ENCODE data around the gene MED14.
A peak's percentile ranks its signal among the peaks of the same experiment; 100 is the strongest.

MED14 gene

DNA sequence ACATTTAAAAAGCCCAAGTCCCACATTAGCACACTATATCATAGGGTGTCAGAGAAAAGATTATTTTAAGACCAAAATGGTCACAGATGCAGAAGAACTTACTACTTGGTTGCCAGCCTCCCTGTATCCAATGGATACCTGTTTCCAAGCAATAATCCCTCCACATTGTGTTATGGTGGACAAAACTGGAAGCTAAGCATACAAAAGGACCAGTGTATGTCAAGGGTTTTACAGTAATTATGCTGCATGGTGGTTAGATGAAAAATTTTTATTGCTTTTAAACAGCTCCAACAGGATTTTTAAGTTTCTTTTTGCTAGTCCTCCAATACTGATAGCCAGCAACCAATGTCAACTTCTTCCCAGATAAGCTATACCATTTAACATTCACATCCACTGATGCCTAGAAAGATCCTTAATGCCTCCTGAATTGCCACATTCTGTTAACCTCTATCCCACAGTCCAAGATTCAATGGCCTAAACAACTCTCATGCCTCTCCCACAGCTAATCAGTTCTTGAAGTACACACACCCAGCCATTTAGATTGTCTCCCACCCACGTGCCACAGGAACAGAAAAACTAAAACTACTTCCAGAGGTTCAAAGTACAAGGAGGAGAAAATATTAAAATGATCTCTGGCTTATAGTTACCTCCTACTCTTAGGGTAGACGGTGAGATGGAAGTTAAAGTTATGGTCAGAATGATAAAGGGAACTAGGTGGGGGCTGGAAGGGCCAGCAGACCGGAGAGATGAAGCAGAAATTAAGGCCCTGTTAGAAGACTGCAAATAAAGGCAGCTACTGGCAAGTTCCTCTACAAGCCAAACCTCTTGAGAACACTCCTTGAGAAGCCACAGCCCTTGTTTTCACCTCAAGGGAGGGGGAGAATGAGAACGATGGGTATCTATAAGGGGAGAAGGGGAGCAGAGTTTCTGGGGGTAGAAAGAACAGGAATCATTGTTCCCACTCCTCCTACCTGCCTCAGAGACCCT is 5.5 kb downstream of the MED14 start:
- no peak for DNase-seq (ENCODE audit: low read depth, low spot score)

DNA sequence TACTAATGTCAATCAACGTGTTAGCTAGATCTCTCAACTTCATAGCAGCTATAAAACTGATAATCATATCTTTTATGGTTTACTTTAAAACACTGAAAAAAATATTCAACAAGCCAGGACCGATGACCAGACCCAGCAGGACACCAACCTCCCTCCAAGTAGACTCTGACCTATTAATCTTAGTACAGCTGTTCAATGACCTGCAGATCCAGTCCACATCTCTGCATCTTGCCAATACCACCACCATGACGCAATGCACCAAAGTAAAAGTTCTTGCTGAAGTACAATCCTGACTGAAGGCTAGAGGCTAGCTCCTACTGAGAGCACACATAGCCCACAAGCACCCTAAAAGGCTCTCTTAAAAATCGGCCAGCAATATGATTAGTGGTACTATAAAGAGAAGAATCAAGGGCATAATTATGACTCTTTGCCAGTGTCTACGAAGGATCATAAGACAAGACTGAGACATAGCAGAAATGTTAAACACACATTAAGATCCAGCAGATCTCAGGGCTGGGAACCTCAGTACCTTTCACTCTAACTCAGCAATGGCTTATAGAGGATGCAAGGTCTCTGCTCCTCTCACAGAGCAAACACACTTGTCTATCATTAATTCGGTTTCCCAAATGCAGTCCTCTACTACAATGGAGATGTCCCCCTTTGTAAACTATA is 7.6 kb downstream of the MED14 start:
- DNase-seq (ENCODE audit: low read depth, low spot score) = no peak

DNA sequence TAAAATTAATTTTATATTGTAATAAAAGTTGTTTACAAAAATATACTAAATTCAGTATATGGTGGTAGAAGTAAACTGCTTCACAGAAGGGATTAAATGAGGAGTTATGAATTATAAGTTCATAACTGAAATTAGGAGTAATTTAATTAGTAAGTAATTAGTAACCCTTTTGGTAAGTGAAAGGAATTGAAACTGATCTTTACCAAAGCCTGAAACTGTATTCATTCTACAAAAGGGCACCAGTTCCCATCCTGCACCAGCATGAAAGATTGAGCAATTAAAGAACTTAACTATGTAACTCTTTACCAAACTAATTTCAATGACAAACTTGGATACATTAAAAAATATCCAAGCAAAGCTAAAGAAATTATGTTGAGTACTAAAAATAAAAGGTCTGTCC is 8.2 kb downstream of the MED14 start:
- no peak for DNase-seq (ENCODE audit: low read depth, low spot score)

DNA sequence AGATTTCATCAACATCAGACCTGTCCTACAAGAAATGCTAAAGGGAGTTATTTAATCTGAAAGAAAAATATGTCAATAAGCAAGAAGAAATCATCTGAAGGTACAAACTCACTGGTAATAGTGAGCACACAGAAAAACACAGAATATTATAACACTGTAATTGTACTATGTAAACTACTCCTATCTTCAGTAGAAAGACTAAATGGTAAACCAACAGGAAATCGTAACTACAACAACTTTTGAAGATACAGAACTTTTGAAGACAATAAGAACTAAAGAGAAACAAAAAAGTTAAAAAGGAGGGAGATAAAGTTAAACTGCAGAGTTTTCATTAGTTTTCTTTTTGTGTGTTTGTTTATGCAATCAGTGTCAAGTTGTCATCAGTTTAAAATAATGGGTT is 12.4 kb downstream of the MED14 start:
- no peak for DNase-seq (ENCODE audit: low read depth, low spot score)

DNA sequence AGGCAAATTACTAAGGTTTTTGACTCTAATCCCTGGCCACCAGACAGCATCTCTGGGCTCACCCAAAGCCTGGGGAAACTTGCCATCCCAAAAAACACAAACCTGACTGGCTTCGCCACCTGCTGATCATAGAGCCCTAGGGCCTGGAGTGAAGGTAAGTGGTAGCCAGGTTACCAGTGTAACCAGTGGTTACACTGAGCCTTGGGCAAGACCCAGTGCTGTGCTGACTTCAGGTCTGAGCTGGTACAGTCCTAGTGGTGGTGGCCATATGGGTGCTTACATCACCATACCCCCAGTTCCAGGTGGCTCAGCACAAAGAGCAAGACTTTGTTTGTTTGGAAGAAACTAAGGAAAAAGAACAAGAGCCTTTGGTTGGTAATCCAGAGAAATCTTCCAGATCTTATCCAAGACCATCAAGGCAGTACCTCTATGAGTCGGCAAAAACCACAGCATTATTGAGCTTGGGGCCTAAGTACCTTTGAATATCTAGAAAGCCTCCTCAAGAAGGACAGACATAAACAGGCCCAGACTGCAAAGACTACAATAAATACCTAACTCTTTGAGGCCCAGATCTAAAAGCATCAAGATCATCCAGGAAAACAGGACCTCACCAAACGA is 13.7 kb downstream of the MED14 start:
- peak; percentile 23 for DNase-seq (ENCODE audit: low read depth, low spot score)

DNA sequence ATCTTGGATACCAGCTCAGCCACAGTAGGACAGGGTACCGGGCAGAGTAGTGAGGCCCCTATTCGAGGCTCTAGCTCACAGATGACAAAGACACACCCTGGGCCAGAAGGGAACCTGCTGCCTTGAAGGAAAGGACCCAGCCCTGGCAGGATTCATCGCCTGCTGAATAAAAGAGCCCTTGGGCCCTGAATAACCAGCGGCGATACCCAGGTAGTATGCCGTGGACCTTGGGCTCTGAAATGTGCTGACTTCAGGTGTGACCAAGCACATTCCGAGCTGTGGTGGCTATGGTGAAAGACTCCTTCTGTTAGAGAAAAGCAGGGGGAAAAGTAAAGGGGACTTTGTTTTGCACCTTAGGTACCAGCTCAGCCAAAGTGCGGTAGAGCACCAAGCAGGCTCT is 14.6 kb downstream of the MED14 start:
- DNase-seq (ENCODE audit: low read depth, low spot score) = no peak

DNA sequence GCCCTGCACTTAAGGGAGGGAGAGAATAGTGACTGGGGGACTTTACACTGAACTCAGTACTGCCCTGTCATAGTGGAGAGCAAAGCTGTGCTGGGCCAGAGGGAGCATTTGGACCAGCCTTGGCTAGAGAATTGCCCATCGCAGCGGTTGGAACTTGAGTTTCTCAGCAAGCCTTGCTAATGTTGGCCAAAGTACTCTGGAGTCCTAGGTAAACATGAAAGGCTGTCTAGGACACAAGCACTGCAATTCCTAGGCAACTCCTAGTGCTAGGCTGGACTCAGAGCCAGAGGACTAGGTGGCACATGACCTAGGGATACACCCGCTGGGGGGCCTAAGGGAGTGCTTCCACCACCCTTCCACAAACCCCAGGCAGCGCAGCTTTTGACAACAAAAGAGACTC is 15.0 kb downstream of the MED14 start:
- no peak for DNase-seq (ENCODE audit: low read depth, low spot score)

DNA sequence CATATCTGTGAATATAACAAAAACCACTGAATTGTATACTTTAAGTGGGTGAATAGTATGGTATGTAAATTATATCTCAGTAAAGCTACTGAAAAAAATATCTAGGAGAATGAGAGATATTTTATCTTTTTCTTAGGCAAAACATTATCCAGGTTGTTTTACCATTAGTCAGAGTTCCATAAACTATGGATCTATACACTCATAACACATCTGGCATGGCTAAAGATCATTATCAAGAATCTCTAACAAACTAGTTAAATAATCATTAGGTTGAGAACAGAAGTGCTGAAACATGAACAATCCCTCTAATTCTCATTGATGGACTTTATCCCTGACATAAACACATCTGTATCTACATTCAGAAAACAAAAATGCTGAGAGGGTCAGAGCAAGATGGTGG is 15.6 kb downstream of the MED14 start:
- no peak for DNase-seq (ENCODE audit: low read depth, low spot score)

DNA sequence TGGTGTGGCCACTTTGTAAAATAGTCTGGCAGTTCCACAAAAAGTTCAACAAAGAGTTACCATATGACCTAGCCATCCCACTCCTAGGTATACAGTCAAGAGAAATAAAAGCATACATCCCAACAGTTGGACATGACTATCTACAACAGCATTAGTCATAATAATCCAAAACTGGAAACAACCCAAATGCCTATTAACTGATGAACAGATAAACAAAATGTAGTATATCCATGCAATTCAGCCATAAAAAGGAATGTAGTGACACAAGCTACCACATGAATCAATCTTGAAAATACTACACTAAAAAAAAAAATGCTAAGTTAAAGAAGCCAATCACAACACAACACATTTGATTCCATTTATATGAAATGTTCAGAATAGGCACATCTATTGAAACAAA is 16.1 kb downstream of the MED14 start:
- no peak for DNase-seq (ENCODE audit: low read depth, low spot score)

DNA sequence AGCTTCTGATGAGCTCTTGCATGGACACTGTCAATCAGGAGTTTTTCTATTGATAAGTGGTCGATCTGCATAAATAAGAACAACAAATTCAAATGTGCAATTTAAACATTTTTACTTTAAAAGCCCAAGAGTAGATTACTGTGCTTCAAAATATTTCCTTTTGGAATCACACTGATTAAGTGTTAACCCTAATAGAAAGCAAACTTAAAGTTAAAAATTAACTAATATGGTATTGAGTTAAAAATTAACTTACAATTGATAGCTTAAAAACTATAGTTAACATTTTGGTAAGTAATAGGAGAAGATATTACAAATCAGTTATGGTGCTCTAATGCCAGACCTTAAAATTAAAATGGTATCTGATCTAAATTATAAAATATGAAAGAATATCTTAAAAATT is 25.9 kb downstream of the MED14 start:
- no peak for DNase-seq (ENCODE audit: low read depth, low spot score)

DNA sequence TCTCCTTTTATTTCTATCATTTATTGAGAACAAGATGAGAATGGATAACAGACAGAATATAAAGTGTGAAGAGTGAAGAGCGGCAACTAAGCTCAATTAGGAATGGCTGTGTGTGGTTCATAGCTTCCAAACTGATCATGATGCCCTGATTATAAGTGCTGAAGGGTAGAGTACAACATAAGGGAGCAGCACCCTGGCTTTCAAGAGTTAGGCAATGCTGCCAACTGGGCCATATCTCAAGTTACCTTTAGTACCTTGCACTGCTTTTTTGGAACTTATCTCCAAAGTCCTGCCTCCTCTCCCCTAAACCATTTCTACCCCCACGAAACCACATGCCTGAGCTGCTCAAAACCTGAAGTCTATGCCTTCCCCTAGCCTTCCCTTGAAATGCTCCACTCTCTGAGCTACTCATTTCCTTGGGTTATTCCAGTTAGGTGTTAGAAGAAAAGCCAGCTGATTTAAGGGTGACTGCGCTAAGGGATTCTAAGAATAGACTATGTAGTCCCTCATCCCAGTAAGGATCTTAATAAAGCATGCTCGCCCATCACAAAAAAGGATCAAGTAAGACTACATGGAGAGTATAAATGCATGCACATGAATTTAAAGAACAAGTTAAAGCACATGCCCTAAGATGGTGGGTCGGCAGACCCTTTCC is 29.6 kb downstream of the MED14 start:
- DNase-seq (ENCODE audit: low read depth, low spot score) = no peak

DNA sequence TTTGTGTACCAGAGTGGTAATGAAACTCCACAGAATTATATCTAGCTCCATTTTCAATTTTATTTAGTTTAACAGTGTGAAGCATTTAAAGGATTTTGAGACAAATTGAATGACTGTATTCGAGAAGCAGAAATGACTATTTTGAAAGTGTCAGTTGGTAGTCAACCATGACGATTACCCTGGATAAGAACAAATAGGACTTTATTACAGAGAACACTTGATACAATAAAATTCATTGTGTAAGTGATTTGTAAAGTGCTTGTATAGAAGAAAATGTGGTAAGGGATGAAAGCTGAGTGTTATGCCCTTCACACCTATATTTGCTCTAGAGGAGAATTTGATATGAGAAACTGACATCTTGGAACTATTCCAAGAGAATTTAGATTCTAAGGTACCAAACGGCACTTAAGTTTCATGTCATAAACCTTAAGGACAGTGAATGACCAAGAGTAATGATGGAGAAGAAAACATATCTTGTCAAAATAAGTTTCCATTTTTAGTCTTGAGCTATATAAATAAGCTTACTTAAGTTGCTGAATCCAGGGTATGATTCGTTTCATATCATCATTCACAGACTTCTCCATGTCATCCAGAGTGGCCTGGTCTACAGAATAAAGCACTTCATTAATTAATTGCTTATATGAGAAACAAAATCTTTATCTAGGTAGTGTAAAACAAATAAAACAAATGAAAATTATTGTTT is 34.6 kb downstream of the MED14 start:
- DNase-seq (ENCODE audit: low read depth, low spot score) = no peak

DNA sequence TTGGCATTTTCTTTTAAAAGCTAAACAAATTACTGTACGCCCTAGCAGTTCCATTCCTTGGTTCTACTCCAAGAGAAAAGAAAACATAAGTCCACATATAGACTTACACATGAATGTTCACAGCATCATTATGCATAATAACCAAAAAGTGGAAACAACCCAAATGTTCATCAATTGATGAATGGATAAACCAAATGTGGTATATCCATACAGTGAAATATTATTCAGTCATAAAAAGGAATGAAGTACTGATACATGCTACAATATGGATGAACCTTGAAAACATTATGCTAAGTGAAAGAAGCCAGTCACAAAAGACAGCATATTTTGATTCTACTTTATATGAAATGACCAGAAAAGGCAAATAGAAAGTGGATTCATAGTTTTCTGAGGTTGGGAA is 36.5 kb downstream of the MED14 start:
- no peak for DNase-seq (ENCODE audit: low read depth, low spot score)

DNA sequence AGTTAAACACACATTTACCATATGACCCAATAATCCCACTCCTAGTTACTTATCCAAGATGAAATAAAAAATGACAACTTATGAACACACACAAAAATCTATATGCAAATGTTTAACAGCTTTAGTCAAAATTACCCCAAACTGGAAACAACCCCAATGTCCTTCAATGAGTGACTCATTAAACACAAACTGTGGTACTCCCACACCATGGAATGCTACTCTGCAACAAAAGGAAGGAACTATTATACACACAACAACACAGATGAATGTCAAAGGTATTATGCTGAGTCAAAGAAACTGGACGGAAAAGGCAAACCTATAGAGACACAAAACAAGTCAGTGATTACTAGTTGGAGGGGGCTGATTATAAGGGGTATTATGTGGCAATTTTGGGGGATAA is 40.5 kb downstream of the MED14 start:
- no peak for DNase-seq (ENCODE audit: low read depth, low spot score)

DNA sequence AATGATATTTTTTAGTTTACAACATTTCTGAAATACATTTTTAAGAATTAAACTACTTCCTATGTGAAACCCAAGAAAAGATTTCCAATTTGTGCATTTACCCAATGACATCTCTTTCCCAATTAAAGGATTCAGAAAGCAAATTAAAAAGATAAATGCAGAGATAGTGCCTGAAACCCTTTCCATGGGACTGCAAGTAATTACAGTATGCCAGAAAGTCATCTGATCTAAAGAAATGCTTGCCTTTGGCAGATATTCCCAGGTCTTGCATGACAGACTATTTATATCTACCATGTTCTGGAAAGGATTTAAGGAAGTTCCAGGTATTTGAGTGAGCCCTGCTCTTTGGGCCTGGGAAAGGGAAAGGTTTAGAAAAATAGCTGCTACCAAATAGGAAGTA is 46.4 kb downstream of the MED14 start:
- DNase-seq (ENCODE audit: low read depth, low spot score) = no peak

DNA sequence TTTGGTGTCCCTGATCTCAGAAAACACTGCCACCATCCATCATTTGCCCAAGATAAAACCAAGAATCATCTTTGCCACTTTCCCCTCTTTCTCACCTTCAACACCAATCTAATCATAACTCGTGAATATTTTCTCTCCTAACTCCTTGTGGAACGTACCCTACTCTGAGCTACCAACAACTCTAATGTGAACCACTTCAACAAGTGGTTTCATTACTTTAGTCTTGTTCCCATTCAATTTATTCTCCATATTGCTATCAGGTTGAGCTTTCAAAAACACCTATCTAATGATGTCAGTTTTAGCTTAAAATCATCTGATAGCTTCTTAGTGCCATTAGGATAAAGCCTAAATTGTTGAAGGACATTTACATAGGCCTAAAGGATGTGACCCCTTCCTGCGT is 48.2 kb downstream of the MED14 start:
- no peak for DNase-seq (ENCODE audit: low read depth, low spot score)

DNA sequence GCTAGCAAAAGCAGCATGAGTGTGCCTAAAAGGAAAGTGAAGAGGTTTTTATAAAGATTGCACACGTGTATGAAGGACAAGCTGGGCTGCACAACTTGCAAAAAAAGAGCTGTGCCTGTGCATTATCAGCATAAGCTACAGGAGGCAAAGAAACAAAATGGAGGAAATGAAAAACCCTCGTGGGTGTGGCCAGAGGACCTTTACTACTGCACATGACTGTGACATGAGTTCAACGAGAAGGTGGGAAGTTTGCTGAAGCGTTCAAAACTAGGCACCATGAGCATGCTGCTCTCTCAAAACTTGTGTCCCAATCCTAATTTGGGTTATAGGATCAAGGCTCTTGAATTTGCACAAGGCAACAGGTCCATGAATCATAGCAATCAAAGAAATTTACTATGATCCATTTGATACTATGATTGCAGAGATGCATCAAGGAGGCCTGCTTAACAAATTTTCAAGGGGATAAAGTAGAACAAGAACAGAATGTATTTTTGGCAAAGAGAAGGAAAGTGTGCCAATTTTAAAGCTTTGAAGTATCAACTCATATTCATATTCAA is 49.9 kb downstream of the MED14 start:
- DNase-seq (ENCODE audit: low read depth, low spot score) = no peak

DNA sequence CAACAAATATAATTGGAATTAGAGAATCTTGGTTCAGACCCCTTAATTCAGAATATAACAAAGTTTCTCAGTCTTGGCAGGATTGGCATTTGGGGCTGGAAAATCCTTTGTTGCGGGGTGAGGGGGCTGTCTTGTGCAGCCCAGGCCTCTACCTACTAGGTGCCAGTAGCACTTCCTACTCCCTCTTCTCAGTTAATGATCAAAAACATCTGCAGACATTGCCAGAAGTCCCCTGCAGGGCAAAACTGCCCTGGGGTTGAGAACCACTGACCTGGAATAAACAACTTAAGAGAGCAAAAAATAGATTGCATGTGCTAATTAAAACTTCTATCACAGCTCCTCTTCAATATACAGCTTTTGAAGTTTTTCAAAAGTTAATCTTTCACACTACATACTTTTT is 51.2 kb downstream of the MED14 start:
- DNase-seq (ENCODE audit: low read depth, low spot score) = no peak

DNA sequence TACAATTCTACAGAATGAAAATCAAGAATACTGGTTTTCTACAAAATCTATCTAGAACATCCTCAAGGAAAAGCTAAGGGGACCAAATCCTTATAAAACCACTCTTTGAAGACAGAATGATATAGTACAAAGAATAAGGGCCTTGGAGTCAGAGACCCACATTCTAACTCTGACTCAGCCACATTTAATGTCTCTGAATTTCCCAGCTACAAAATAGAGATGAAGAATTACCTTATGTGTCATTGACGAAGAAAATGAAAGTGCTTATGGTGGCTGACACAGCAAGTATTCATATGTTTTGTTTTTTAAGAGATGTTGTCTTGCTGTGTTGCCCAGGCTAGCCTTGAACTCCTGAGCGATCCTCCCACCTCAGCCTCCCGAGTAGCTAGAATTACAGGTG is 52.1 kb downstream of the MED14 start:
- DNase-seq (ENCODE audit: low read depth, low spot score) = no peak

DNA sequence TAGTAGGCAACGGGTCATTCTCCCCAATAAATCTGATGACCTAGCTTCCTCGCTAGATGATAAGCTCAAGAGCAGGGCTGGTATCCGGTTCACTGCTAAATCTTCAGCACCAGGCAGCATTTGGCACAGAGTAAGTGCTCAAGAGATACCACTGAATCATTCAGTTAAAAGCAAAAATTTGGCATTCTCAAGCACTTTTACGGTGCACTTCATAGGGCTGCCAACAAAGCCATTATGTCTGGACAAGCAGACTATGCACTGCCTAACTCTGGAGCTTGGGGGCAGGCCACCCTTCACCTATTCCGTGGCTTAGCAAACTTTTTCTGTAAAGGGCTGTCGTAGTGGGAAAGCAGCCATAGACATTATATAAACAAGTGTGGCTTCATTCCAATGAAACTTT is 64.2 kb downstream of the MED14 start:
- no peak for DNase-seq (ENCODE audit: low read depth, low spot score)
